RWPE1 (cell line): ENCODE results near the gene ANKRD33B.

ENCODE experiments used
- CTCF ChIA-PET: fragments of 350-600 bp; sonication (Branson Sonifier 250); formaldehyde crosslinking; extraction: SDS; loops from one replicate; lab custom pipeline; 2021; lab: Yijun Ruan, JAX
- POLR2A ChIA-PET: fragments of 400-600 bp; formaldehyde crosslinking; extraction: SDS; loops from one replicate; lab custom pipeline; 2020; ENCODE audit warnings: antibody characterized with exemption; ENCODE audit not compliant: low non-redundant PET; lab: Yijun Ruan, JAX
- DNase-seq: peaks from one replicate; pipeline ENCODE4 v3.0.0; 2012; ENCODE audit warnings: low spot score
- H3K27ac ChIP-seq: fragments of 450-650 bp; 2 replicates; pipeline ENCODE4 v1.5.1; 2017
- CTCF ChIP-seq: fragments of 450-650 bp; conservative IDR thresholded peaks from 2 replicates; pipeline ENCODE4 v1.5.1; 2017; ENCODE audit warnings: low read depth, mild to moderate bottlenecking

Gene ANKRD33B

DNA sequence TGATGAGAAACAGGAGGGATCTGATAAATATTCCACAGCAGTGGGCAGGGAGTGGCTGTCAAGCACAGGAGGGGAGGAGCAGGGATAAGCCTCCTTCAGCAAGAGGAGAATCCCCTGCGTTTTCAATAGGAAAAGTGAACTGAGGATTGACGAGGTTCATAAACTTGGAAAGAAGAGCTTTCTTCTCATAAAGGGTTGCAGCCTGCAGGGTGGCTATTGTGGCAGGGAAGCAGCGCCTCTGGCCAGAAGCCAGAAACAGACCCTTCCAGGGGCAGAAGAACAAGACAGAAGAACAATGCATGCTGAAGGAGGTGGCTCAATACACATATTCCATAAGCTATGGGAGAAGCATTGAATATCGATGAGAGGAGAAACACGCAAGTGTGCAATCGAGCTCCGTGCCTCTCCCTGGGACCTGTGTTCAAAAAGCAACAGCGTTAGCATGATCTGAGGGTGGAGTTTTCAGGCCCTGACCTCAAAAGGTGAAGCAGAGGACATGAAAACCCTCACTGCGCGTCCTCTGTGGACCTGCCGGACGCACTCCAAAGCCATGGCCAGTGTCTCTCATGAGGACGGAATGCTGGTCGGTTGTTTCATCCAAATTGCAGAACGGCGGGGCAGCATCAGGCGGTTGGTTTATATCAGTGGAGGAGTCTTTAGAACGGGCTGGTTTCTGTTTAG, 67.6 kb downstream of the ANKRD33B start:
- no peak for TF ChIP-seq CTCF
- CTCF ChIA-PET: no interaction called here
- POLR2A ChIA-PET: no interaction called here
- H3K27ac ChIP-seq: no peak overlapping the region
- no peak for DNase-seq

DNA sequence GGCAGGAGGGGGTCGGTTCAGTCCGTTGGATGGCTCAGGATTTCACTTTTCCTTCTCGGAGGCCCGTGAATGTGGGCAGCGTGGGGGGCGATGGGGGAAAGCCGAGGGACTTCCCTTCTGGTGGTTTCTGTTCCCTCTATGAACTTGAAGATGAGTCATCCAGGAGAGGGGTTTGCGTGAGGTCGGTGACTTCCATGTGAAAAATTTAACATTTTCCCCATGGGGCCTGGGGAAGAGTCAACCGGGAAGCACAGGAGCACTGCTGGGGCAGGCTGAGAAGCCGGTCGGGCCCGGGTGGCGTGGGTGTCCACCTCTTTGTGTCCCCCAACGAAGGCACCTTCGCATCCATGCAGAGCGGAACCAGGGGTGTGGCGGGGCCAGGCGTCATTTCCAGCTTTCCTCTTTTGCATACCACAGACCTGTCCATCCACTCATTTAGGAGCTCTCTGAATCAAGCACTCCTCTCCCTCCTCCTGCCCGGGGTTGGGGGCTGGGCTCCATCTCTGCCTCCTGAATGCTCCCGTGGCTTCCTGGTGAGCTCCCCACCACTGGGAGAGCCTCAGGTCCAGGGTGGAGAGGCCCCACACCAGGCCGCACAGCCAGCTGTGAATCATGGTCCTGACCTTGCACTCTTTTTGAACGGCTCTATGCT, 68.4 kb downstream of the ANKRD33B start:
- H3K27ac ChIP-seq: no peak overlapping the region
- ChIA-PET POLR2A (no interaction called here), CTCF (interaction anchor here (0.8 kb wide), 1 partner anchor 79 kb away, joined by 3 read pairs; no protein-coding TSS in a partner anchor)
- no peak for DNase-seq
- TF ChIP-seq CTCF: no peak

DNA sequence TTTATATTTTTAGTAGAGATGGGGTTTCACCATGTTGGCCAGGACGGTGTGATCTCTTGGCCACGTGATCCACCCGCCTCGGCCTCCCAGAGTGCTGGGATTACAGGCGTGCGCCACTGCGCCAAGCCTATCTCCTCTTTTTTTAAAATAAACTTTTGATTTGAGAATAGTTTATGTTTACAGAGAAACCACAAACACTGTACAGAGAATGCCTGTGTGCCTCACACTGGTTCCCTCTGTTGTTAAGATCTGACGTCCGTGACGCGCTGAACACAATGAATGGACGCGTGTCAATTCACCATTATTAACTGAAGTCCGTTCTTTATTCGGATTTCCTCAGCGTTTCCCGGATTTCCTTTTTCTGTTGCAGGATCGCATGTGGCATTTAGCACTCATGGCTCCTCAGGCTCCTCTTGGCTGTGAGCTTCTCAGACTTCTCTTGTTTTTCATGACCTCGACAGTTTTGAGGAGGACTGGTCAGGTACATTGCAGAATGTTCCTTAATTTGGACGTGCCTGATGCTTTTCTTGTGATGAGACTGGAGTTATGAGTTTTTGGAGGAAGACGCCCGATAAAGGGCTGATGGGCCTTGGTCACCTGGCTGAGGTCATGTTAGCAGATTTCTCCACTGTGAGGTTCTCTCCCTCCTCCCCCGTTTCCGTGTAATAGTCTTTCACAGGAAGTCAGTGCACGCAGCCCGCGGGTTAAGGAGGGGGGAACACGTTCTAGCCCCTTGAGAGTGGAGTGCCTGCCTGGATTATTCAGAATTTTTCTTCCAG, 69.6 kb downstream of the ANKRD33B start:
- no peak for TF ChIP-seq CTCF
- POLR2A ChIA-PET: no interaction called here
- no peak for DNase-seq
- CTCF ChIA-PET: no interaction called here
- H3K27ac ChIP-seq: no peak overlapping the region

- ChIA-PET POLR2A (no interaction called here), CTCF (interaction anchor here (0.7 kb wide), 1 partner anchor 347 kb away, joined by 5 read pairs; no protein-coding TSS in a partner anchor)
- DNase-seq: no peak
Observed at GRCh38 chr5:10634050-10634449, 70.2 kb downstream of the ANKRD33B start.

DNA sequence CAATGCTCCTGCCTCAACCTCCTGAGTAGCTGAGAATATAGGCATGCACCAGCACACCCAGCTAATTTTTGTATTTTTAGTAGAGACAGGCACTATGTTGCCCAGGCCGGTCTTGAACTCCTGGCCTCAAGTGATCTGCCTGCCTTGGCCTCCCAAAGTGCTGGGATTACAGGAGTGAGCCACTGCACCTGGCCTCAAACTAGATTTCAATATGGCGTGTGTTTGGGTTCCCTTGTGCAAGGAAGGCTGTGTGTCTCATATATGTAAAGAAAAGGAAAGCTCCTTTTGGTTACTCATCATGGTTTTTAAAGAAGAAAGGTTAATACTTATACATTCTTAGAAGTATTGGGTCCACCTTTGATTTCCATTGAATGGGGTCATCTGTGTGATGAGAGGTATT, 70.7 kb downstream of the ANKRD33B start:
- POLR2A ChIA-PET: no interaction called here

More at GRCh38 chr5:10634050-10634449, 70.2 kb downstream of the ANKRD33B start:
- H3K27ac ChIP-seq: no peak overlapping the region
- TF ChIP-seq CTCF: no peak

More for the DNA sequence above, 70.7 kb downstream of the ANKRD33B start:
- TF ChIP-seq CTCF: no peak
- no peak for DNase-seq
- CTCF ChIA-PET: interaction anchor here (0.7 kb wide), 1 partner anchor 347 kb away, joined by 5 read pairs; no protein-coding TSS in a partner anchor
- H3K27ac ChIP-seq: no peak overlapping the region
